Measurements from ENCODE around the gene DNAJB13.

- no peak for TF ChIP-seq POLR2A (IDR thresholded peaks at IDR 0.05)
- TF ChIP-seq, protein P1, sequence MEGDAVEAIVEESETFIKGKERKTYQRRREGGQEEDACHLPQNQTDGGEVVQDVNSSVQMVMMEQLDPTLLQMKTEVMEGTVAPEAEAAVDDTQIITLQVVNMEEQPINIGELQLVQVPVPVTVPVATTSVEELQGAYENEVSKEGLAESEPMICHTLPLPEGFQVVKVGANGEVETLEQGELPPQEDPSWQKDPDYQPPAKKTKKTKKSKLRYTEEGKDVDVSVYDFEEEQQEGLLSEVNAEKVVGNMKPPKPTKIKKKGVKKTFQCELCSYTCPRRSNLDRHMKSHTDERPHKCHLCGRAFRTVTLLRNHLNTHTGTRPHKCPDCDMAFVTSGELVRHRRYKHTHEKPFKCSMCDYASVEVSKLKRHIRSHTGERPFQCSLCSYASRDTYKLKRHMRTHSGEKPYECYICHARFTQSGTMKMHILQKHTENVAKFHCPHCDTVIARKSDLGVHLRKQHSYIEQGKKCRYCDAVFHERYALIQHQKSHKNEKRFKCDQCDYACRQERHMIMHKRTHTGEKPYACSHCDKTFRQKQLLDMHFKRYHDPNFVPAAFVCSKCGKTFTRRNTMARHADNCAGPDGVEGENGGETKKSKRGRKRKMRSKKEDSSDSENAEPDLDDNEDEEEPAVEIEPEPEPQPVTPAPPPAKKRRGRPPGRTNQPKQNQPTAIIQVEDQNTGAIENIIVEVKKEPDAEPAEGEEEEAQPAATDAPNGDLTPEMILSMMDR (IDR thresholded peaks at IDR 0.05): no peak
Measured at GRCh38 chr11:73957654-73958361, 7.0 kb downstream of the DNAJB13 start.
